ENCODE results near the gene DPP8.

GRCh38 chr15:65418596-65418995 is 98.9 kb downstream of the DPP8 start:
- TF ChIP-seq POLR2A (IDR thresholded peaks at IDR 0.05; ENCODE audit: low read length) = no peak
- no peak for TF ChIP-seq ZSCAN20 (CRISPR knock-in tag; IDR thresholded peaks at IDR 0.05)
- no peak for TF ChIP-seq CTCF (IDR thresholded peaks at IDR 0.05)
- no peak for TF ChIP-seq REST (IDR thresholded peaks at IDR 0.05)
- no peak for TF ChIP-seq EHF (CRISPR knock-in tag; IDR thresholded peaks at IDR 0.05)
- TF ChIP-seq TP53 (CRISPR knock-in tag; IDR thresholded peaks at IDR 0.05) = no peak
- no peak for TF ChIP-seq RCOR1 (IDR thresholded peaks at IDR 0.05; ENCODE audit: low read depth, low read length)
- TF ChIP-seq ZFP36 (IDR thresholded peaks at IDR 0.05; ENCODE audit: borderline replicate concordance, partially characterized antibody) = no peak
- no peak for TF ChIP-seq KDM1A (IDR thresholded peaks at IDR 0.05; ENCODE audit: low read depth)
- no peak for TF ChIP-seq JUN (IDR thresholded peaks at IDR 0.05)

Data from A549 (cell line).